ENCODE measurements around the gene EEF1E1.
A peak's percentile ranks its signal among the peaks of the same experiment; 100 is the strongest.

EEF1E1 gene
- total RNA-seq = 0.62 to 2.9 reads per million in 2 donors

GRCh38 chr6:8102122-8102958 is at the start of gene EEF1E1:
Gene EEF1E1 (minus strand): TSS chr6:8102548. CDS start chr6:8102521, 27 bp downstream.
- DNase-seq = peak; percentile 88 to 97 (median 95)

DNA sequence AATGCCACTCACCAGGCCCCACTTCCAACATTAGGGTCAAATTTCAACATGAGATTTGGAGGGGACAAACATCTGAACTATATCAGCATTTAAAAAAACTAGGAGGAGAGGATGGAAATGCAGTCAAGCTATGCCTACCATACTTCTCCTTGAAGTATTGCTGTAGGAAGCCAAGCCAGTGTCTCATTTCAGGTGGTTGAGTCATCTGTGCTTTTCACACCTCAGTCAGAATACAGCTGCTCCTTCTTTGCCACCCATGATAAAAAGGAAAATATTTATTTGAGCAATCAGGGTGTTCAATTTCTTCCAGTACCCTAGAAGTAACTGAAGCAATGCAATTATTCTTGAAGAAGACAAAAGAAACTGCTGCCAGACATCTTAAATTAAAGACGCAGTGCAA is 47.0 kb upstream of the EEF1E1 start:
- no peak for DNase-seq

DNA sequence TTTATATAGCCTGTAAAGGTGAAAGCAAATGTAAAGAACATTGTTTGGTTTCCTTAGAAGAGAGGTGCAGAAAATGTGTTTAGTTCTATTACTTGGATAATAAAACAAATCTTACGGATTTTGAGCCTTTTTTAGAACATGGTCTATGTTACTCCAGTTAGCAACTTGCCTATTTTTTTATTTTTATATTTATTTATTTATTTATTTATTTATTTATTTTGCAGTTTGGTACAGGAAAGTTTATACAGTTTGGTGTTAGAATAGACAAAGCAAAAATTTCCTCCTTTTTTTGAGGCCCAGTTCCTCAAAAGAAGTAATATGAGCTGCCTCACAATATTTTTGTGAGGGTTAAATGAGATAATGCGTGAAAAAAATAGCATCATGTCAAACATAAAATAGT is 41.6 kb upstream of the EEF1E1 start:
- no peak for DNase-seq

DNA sequence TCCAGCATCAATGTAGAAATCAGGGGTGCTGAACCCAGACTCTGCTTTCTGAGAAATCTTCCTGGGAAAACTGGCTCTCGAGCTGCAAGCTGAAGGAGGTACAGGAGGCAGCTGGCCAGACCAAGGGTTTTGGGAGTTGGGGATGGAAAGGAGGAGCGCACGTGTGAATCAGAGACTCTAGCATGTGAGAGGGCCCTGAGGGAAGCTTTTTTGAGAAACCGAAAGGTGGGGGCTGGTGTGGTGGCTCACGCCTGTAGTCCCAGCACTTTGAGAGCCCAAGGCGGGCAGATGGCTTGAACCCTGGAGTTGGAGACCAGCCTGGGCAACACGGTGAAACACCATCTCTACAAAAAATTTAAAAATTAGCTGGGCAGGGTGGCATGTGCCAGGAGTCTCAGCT is 37.1 kb upstream of the EEF1E1 start:
- no peak for DNase-seq

GRCh38 chr6:8137529-8137939 is 35.2 kb upstream of the EEF1E1 start:
- no peak for DNase-seq

- no peak for DNase-seq
These were observed 32.9 kb upstream of the EEF1E1 start for GRCh38 chr6:8135276-8135675.

GRCh38 chr6:8132130-8132529 is 29.8 kb upstream of the EEF1E1 start:
- no peak for DNase-seq

GRCh38 chr6:8131265-8131897 is 29.0 kb upstream of the EEF1E1 start:
- peak in 2 of 5 experiments; percentile 4 to 33 for DNase-seq

GRCh38 chr6:8130399-8130798 is 28.1 kb upstream of the EEF1E1 start:
- DNase-seq = no peak

GRCh38 chr6:8123236-8123635 is 20.9 kb upstream of the EEF1E1 start:
- DNase-seq = no peak

DNA sequence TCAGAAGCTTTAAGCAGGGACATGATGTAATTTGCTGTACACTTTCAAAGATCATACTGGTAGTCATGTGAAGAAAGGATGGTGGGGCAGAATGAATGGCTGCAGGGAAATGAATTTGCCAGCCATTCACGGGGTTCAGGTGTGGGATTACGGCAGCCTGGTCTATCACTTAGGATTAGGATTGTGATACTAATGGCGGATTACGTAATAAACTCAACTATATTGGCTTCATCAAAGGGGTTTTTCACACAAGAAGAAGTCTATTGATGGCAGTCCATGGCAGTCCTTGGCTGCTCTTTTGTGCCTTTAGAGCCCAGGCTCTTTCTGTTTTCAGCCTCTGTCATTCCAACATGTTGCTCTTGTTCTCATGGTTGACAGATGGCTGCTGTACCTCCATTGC is 12.6 kb upstream of the EEF1E1 start:
- no peak for DNase-seq

GRCh38 chr6:8113131-8113654 is 10.8 kb upstream of the EEF1E1 start:
- DNase-seq = no peak

DNA sequence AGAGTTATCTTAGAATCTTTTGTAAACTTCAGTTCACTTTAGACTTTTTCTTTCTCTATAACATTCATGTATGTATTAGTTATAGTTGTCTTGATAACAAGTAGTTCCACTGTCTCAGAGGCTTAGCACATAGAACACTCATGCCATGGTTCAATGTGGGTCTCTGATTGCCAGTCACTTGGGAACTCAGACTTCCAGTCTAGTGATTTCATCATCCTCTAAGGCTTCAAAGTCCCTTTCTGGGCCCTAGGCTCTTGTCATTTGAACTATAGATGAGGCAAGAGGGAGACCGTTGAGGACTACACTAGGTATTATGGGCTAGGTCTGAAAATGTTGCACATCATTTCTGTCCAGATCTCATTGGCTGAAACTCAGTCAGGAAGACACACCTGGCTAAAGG is 8.4 kb upstream of the EEF1E1 start:
- no peak for DNase-seq

GRCh38 chr6:8110117-8110721 is 7.9 kb upstream of the EEF1E1 start:
- no peak for DNase-seq

GRCh38 chr6:8108759-8109539 is 6.6 kb upstream of the EEF1E1 start:
- no peak for DNase-seq

DNA sequence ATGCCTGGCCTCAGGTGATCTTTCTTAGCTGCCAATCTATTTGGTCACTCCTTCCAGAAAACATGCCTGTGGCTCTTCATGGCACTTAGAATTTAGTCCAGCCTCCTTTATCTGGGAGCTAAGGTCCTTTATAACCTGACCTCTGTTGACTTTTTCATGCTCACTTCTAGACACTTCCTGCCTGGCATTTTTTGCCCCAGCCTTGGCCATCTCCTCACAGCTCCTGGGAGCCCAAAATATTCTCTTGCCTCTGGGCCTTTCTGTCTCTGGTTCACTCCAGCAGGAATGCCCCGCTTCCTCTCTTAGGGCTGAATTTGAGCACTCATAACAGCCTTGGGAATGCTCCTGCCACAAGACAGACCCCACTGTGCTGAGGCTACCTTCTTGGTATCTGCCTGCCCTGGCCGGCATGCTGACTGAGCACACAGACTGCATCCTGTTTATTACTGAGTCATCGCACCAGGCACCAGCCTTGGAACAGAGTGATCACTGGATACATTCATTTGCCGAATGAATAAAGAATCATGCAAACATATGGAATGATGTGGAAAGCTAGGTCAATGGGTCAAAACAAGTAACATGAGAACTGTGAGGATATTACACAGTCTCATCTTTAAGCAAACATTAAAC is 5.8 kb upstream of the EEF1E1 start:
- no peak for DNase-seq

- no peak for DNase-seq
These were observed 3.4 kb upstream of the EEF1E1 start for GRCh38 chr6:8105791-8106190.

DNA sequence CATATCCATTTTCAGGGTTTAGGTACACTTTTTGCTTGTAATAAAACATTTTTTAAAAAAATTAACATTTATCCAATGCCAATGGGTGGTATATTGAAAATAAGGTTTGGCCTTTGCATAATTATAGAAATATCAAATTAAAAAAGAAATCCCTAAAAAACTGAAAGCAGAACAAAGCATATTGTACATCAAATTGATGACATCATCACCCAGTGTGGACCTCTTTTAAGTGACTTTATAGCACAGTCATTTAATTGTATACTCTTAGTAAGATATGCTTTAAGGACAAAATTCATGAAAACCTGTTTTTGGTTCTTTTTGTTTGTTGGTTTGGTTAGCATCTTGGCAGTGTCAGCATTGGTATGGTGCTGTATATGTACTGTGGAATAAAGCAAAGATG is 1.4 kb upstream of the EEF1E1 start:
- no peak for DNase-seq

- DNase-seq = no peak
These were observed 2.0 kb downstream of the EEF1E1 start for GRCh38 chr6:8100159-8100854.

- no peak for DNase-seq
These were observed 11.7 kb downstream of the EEF1E1 start for GRCh38 chr6:8090650-8091049.

DNA sequence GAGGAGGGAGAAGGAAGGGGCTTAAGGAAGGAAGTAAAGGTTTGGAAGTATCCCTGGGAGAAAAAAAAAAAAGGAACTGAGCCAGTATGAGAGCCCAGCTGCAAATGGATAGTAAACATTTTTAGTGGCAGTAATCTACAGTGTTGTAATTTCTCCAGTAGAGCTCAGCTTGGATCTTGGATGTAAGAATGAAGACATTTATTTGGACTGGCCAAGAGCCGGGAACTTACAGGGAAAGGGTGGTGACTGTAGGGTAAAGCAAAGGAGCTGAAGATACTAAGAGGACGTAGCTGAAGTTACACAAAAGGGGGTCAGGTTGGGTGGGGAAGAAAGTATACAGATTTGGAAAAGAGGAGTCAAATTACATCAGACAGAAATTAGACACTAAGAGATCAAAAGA is 13.5 kb downstream of the EEF1E1 start:
- no peak for DNase-seq
